GM19455 (cell line): ENCODE data around the gene ZGRF1.
"Not testable (repeated sequence)": the region's sequence is repeated elsewhere in the genome, so short reads cannot be mapped to it uniquely, and the experiment has no call there.

Experiments
- ATAC-seq: cut with Tn5 transposase; IDR thresholded peaks from one replicate; pipeline ENCODE4 v1.9.1; 2021; ENCODE audit not compliant: unreplicated experiment

The ZGRF1 gene

DNA sequence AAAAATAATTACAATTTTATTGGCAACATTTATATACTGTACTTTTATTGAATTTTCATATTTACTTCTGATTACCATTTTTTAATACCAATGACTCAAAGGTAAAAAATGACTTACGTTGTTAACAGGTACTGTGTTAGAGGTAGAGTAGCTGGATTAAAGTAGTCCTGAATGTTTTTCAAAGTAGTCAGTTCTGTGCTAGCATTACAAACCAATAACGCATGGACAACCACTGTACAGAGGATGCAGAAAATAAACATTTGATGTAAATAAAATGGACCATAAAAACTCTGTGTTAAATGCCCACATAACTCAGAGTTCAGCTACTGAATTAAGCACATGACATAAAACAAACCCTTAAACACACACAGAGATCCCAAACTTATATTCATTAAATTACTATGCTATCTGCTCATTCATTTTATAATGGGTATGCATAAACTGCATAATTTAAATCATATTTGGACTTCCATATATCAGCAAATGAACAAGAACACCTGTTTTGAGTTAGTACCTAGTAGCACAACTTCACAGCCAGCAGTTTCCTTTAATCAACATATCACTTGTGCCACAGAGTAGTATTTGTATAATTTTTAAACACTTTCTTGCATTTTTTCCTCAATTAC, 74.3 kb downstream of the ZGRF1 start:
- ATAC-seq: no peak

DNA sequence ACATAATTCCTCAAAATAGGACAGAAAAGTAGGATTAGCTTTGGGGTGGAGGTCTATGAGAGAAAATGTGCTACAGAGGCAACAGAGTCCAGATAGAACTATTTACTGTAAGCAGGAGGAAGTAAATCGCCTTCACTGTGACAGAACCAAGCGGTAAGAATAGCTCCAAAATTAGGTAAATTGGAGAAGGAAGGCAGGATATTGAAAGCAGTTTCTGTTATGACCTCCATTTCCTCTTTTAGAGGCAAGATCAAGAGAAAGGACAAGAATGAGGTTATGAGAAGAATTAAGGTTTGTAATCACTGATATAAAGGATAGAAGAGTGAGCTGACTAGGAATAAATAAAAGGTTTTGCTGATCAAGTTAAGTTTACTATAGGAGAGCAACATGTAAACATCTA, 76.6 kb downstream of the ZGRF1 start:
- no peak for ATAC-seq

DNA sequence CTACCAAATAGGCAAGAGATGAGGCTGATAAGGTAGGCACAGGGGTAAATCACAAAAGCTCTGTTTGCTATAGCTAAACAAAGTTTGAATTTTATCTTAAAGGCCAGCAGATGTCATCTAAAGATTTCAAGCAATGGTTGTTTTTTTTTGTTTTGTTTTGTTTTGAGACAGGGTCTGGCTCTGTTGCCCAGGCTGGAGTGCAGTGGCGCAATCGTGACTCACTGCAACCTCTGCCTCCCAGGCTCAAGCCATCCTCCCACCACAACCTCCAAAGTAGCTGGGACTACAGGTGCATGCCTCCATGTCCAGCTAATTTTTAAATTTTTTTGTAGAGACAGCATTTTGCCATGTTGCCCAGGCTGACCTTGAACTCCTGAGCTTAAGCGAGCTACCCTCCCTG, 77.7 kb downstream of the ZGRF1 start:
- no peak for ATAC-seq

DNA sequence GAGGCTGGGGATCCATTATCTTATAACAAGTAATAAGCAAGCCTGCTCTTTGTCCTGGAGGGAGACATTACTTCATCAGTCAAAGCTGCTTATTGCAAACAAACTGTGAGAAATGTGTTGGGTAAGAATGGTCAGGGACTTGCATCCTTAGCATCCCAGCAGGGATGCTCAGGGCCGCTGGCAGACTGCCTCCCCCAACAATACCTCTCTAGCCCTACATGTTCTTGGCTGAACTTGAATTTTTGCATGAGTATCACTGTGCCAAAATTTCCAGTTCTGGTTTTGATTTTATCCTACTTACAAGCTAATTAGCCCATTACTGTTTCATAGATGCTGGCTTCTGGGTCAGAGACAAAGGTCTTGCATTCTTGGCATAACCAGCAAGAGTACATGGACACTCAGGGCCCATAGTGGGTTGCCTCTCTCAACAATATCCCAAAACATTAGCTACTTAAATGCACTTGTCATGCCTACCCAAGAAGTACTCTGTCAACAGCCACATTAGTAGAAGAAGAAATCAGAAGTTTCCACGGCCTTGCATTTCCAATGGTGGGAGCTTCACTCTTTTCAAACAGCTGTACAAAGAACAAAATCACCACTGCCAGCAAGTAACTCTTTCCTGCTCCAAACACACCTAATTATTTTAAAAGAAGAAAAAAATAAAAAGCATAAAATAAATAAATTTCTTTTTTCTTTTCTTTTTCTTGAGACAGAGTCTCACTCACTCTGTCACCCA, 78.9 kb downstream of the ZGRF1 start:
- ATAC-seq: no peak

DNA sequence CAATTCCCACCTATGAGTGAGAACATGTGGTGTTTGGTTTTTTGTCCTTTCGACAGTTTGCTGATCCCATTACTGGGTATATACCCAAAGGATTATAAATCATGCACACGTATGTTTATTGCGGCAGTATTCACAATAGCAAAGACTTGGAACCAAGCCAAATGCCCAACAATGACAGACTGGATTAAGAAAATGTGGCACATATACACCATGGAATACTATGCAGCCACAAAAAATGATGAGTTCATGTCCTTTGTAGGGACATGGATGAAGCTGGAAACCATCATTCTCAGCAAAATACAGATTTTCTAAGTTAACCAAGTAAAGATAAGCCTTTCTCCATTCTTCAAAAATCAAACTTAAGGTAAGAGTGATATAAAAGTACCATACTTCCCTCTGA, 82.4 kb downstream of the ZGRF1 start:
- not testable (repeated sequence) for ATAC-seq

DNA sequence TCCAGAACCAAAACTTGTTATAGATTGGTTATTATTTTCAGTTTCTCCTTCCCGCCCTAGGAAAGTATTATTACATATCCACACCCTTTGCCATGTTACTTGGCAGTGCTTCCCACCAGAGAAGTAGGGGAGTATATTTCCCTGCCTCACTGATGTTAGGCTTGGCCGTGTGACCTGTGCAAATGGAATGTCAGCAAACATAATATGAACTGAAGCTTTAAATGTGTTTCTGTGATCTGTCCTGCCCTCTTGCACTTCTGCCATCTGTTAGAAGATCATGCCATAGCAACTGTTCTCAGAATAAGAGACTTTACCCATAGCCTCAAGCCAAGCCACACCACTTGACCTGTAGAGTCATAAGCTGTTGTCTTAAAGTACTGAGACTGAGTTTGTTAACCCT, 84.0 kb downstream of the ZGRF1 start:
- no peak for ATAC-seq

DNA sequence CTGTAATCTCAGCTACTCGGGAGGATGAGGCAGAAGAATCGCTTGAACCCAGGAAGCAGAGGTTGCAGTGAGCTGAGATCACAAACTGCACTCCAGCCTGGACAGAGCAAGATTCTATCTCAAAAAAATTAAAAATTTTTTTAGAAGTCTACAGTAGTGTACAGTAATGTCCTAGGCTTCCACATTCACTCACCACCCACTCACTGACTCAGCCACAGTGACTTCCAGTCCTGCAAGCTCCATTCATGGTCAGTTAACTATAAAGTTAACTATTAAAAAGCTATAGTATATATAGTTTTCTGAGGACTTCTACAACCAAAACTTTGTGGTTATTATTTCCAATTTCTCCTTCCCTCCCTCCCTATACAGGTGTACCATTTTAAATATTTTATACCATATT, 86.0 kb downstream of the ZGRF1 start:
- no peak for ATAC-seq

GRCh38 chr4:112546476-112546875, 90.2 kb downstream of the ZGRF1 start:
- no peak for ATAC-seq

DNA sequence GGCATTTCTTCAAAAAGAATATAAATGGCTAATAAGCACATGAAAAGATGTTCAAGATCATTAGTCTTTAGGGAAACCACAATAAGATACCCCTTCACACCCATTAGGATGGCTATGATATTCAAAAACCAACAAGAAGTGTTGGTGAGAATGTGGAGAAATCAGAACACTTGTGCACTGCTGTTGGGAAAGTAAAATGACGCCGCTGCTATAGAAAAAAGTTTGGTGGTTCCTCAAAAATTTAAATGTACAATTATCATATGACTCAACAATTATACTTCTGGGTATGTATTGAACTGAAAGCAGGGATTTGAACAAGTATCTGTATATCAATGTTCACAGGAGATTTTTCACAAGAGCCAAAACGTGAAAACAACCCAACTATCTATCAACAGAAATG, 91.4 kb downstream of the ZGRF1 start:
- no peak for ATAC-seq

DNA sequence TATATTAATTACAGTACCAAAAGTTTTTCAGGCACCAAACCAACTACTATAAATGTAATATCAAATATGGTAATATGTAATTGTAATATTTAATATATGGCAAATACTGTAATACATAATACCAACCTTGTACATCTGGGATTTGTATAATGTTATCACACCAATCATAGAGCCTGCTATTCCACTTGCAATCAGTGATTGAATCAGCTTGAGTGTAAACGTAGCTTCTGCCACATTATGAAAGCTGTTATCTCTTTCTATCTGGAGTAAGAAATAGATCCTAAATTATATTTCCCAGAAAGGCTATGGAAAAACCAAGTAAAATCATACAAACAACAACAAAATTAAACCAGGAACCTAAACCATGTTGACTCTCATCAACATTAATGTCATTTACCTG, 96.0 kb downstream of the ZGRF1 start:
- ATAC-seq: no peak

DNA sequence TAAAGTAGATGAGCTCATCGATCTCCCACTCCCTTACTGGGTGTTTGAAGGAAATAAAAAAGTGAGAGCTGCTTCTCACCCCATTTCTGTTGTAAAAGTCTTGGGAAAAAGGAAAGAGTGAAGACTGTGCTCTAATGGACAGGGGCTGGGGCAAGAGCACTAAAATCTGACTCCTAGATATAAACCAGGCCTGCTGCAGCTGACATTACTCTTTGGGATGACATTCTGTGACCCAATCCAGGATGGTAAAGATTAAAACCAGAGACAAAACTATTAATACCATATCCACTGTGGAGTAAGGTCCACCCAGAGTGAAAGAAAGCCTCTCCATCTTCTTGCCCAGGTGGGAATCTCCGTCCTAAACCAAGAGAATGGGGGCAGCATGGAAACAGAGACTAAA, 100.6 kb downstream of the ZGRF1 start:
- ATAC-seq: no peak

GRCh38 chr4:112532267-112532666, 104.4 kb downstream of the ZGRF1 start:
- no peak for ATAC-seq

- ATAC-seq: no peak
Measured at GRCh38 chr4:112531146-112531545, 105.6 kb downstream of the ZGRF1 start.

DNA sequence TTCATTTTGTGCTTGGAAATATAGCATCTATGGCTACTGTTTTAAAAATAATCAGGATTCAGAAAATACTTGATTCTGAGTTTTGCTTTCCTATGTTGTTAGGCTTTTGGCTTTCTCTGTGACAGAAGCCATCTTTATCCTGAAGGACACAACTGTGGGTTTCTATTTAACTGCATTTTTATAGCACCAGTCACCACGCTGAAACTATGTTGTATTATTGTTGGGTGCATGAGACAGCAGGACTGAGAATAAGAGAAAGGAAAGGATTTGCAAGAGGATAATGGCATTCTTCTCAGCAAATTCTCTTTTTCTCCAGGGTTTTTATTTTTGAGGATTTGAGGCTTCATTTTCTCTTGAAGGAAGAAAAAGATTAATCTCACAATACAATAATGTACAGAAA, 110.6 kb downstream of the ZGRF1 start:
- no peak for ATAC-seq

GRCh38 chr4:112523764-112524505, 112.8 kb downstream of the ZGRF1 start:
- ATAC-seq: peak; percentile 76

DNA sequence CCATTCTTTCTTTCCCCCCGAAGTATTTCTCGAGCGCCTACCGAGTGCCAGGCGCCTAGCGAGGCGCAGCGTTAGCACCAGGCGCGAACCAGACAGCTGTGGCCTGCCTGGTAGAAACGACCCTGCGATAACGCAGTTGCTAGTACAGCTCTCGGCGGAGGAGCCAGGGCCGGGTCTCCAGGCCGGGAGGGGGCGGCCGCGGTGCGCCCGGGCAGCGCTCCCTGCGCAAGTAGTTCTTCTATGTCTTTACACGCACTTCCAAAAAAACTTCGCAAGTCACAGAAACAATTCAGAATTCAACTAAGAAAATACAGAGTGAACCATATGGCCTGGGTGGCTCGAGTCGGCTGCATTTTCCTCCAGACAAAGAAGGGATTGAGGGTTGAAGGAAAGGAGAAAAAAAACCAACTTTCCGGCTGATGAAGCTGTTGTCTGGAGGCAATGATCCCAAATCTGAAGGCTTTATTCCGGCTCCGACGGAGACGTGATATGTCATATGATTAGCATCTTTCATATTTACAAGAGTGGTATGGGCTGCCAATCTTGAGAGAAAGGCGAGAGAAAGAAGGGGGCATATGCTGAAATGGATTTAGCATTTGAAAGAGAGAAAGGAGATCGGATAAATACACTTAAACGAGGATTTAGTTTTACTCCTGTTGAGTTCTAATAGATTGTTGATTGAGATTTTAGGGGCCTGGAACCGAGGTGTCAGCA, 113.5 kb downstream of the ZGRF1 start:
- ATAC-seq: peak; percentile 41

- not testable (repeated sequence) for ATAC-seq
Measured at GRCh38 chr4:112522431-112522830, 114.3 kb downstream of the ZGRF1 start.

- peak; percentile 23 for ATAC-seq
Measured at GRCh38 chr4:112521123-112522023, 115.3 kb downstream of the ZGRF1 start.

GRCh38 chr4:112520598-112521122, 116.0 kb downstream of the ZGRF1 start:
- ATAC-seq: no peak
